Measurements from ENCODE around the gene OR9I1.

OR9I1 gene

GRCh38 chr11:58133309-58134076, 8.2 kb upstream of the OR9I1 start:
- no peak for TF ChIP-seq FOXK2 (IDR thresholded peaks at IDR 0.05)
- TF ChIP-seq SP1 (IDR thresholded peaks at IDR 0.05) = no peak
- TF ChIP-seq FOXM1 (IDR thresholded peaks at IDR 0.05; ENCODE audit: borderline replicate concordance) = no peak
- TF ChIP-seq FOXA1 (IDR thresholded peaks at IDR 0.05) = no peak
- no peak for TF ChIP-seq PKNOX1 (IDR thresholded peaks at IDR 0.05)
- TF ChIP-seq BHLHE40 (IDR thresholded peaks at IDR 0.05; ENCODE audit: borderline replicate concordance) = no peak
- no peak for TF ChIP-seq SUZ12 (IDR thresholded peaks at IDR 0.05)
- TF ChIP-seq TARDBP (IDR thresholded peaks at IDR 0.05) = no peak
- no peak for TF ChIP-seq LEF1 (IDR thresholded peaks at IDR 0.05; ENCODE audit: borderline replicate concordance)
- TF ChIP-seq HDGF (IDR thresholded peaks at IDR 0.05; ENCODE audit: borderline replicate concordance) = no peak
- TF ChIP-seq ZNF384 (IDR thresholded peaks at IDR 0.05) = no peak
- TF ChIP-seq CTBP1 (IDR thresholded peaks at IDR 0.05; ENCODE audit: borderline replicate concordance) = no peak
- TF ChIP-seq ARNT (IDR thresholded peaks at IDR 0.05) = no peak
- no peak for TF ChIP-seq L3MBTL2 (conservative IDR thresholded peaks at IDR 0.05)
- TF ChIP-seq NFRKB (IDR thresholded peaks at IDR 0.05) = no peak
- no peak for TF ChIP-seq ELF4 (IDR thresholded peaks at IDR 0.05)
- no peak for DNase-seq (ENCODE audit: extremely low spot score)
- POLR2A ChIA-PET = no interaction called here
- CTCF ChIA-PET = interaction anchor here (0.6 kb wide), 2 partner anchors 640 to 823 kb away, joined by 3 read pairs; no protein-coding TSS in a partner anchor

- ChIA-PET POLR2A (no interaction called here), CTCF (no interaction called here)
- TF ChIP-seq TARDBP (IDR thresholded peaks at IDR 0.05) (no peak), ELF4 (IDR thresholded peaks at IDR 0.05) (no peak), NFRKB (IDR thresholded peaks at IDR 0.05) (no peak), FOXM1 (IDR thresholded peaks at IDR 0.05; ENCODE audit: borderline replicate concordance) (no peak), ARNT (IDR thresholded peaks at IDR 0.05) (no peak)
- DNase-seq (ENCODE audit: extremely low spot score) = no peak
Measured at GRCh38 chr11:58127350-58127749, 2.0 kb upstream of the OR9I1 start.

GRCh38 chr11:58121096-58121495, 4.2 kb downstream of the OR9I1 start:
- CTCF ChIA-PET = no interaction called here
- no peak for DNase-seq (ENCODE audit: extremely low spot score)
- POLR2A ChIA-PET = no interaction called here
- TF ChIP-seq SP1 (IDR thresholded peaks at IDR 0.05) = no peak
- no peak for TF ChIP-seq ARNT (IDR thresholded peaks at IDR 0.05)
- TF ChIP-seq NFRKB (IDR thresholded peaks at IDR 0.05) = no peak
- TF ChIP-seq CTBP1 (IDR thresholded peaks at IDR 0.05; ENCODE audit: borderline replicate concordance) = no peak
- no peak for TF ChIP-seq SUZ12 (IDR thresholded peaks at IDR 0.05)
- no peak for TF ChIP-seq LEF1 (IDR thresholded peaks at IDR 0.05; ENCODE audit: borderline replicate concordance)
- TF ChIP-seq TARDBP (IDR thresholded peaks at IDR 0.05) = no peak
- no peak for TF ChIP-seq BHLHE40 (IDR thresholded peaks at IDR 0.05; ENCODE audit: borderline replicate concordance)
- TF ChIP-seq HDGF (IDR thresholded peaks at IDR 0.05; ENCODE audit: borderline replicate concordance) = no peak
- TF ChIP-seq FOXA1 (IDR thresholded peaks at IDR 0.05) = no peak
- TF ChIP-seq L3MBTL2 (conservative IDR thresholded peaks at IDR 0.05) = no peak

GRCh38 chr11:58097437-58097836, 27.9 kb downstream of the OR9I1 start:
- ChIA-PET CTCF (no interaction called here), POLR2A (no interaction called here)
- TF ChIP-seq HDGF (IDR thresholded peaks at IDR 0.05; ENCODE audit: borderline replicate concordance) = no peak
- no peak for TF ChIP-seq FOXA1 (IDR thresholded peaks at IDR 0.05)
- TF ChIP-seq ELF4 (IDR thresholded peaks at IDR 0.05) = no peak
- no peak for TF ChIP-seq SUZ12 (IDR thresholded peaks at IDR 0.05)
- TF ChIP-seq LEF1 (IDR thresholded peaks at IDR 0.05; ENCODE audit: borderline replicate concordance) = no peak
- TF ChIP-seq CTBP1 (IDR thresholded peaks at IDR 0.05; ENCODE audit: borderline replicate concordance) = no peak
- no peak for TF ChIP-seq NFRKB (IDR thresholded peaks at IDR 0.05)
- TF ChIP-seq TARDBP (IDR thresholded peaks at IDR 0.05) = no peak
- TF ChIP-seq L3MBTL2 (conservative IDR thresholded peaks at IDR 0.05) = no peak
- TF ChIP-seq FOXK2 (IDR thresholded peaks at IDR 0.05) = no peak
- no peak for TF ChIP-seq PKNOX1 (IDR thresholded peaks at IDR 0.05)
- TF ChIP-seq SP1 (IDR thresholded peaks at IDR 0.05) = no peak
- no peak for TF ChIP-seq BHLHE40 (IDR thresholded peaks at IDR 0.05; ENCODE audit: borderline replicate concordance)
- no peak for TF ChIP-seq ZNF384 (IDR thresholded peaks at IDR 0.05)
- TF ChIP-seq ARNT (IDR thresholded peaks at IDR 0.05) = no peak
- no peak for TF ChIP-seq FOXM1 (IDR thresholded peaks at IDR 0.05; ENCODE audit: borderline replicate concordance)
- no peak for DNase-seq (ENCODE audit: extremely low spot score)

GRCh38 chr11:58086528-58086927, 38.8 kb downstream of the OR9I1 start:
- CTCF ChIA-PET = no interaction called here
- POLR2A ChIA-PET = no interaction called here
- TF ChIP-seq NFRKB (IDR thresholded peaks at IDR 0.05) (no peak), ZNF384 (IDR thresholded peaks at IDR 0.05) (no peak), FOXA1 (IDR thresholded peaks at IDR 0.05) (no peak), TARDBP (IDR thresholded peaks at IDR 0.05) (no peak), FOXK2 (IDR thresholded peaks at IDR 0.05) (no peak), FOXM1 (IDR thresholded peaks at IDR 0.05; ENCODE audit: borderline replicate concordance) (no peak), SUZ12 (IDR thresholded peaks at IDR 0.05) (no peak), ELF4 (IDR thresholded peaks at IDR 0.05) (no peak), LEF1 (IDR thresholded peaks at IDR 0.05; ENCODE audit: borderline replicate concordance) (no peak), BHLHE40 (IDR thresholded peaks at IDR 0.05; ENCODE audit: borderline replicate concordance) (no peak), PKNOX1 (IDR thresholded peaks at IDR 0.05) (no peak)
- no peak for DNase-seq (ENCODE audit: extremely low spot score)

GRCh38 chr11:58075781-58076180, 49.5 kb downstream of the OR9I1 start:
- ChIA-PET POLR2A (no interaction called here), CTCF (no interaction called here)
- no peak for TF ChIP-seq FOXM1 (IDR thresholded peaks at IDR 0.05; ENCODE audit: borderline replicate concordance)
- no peak for TF ChIP-seq ELF4 (IDR thresholded peaks at IDR 0.05)
- no peak for TF ChIP-seq TARDBP (IDR thresholded peaks at IDR 0.05)
- no peak for TF ChIP-seq BHLHE40 (IDR thresholded peaks at IDR 0.05; ENCODE audit: borderline replicate concordance)
- TF ChIP-seq LEF1 (IDR thresholded peaks at IDR 0.05; ENCODE audit: borderline replicate concordance) = no peak
- TF ChIP-seq CTBP1 (IDR thresholded peaks at IDR 0.05; ENCODE audit: borderline replicate concordance) = no peak
- no peak for TF ChIP-seq SUZ12 (IDR thresholded peaks at IDR 0.05)
- TF ChIP-seq FOXK2 (IDR thresholded peaks at IDR 0.05) = no peak
- TF ChIP-seq NFRKB (IDR thresholded peaks at IDR 0.05) = no peak
- no peak for DNase-seq (ENCODE audit: extremely low spot score)
